Osteocyte (in vitro differentiated cells): ENCODE results near the gene KBTBD13. TPM values are rescaled to one million over a fixed set of nuclear protein-coding genes. Genes with fewer than 3 reads are reported as not detected.

Experiments
- DNase-seq: peaks from one replicate; pipeline ENCODE4 v3.0.0; 2021; ENCODE audit warnings: mixed read lengths; ENCODE audit not compliant: unreplicated experiment; ENCODE audit errors: extremely low spot score
- H3K27ac Mint-ChIP-seq: one replicate; pipeline ENCODE4 v1.8.0; 2021; ENCODE audit warnings: mild to moderate bottlenecking, mixed read lengths; ENCODE audit not compliant: unreplicated experiment
- H3K27me3 Mint-ChIP-seq: one replicate; pipeline ENCODE4 v1.8.0; 2021; ENCODE audit warnings: mixed read lengths; ENCODE audit not compliant: unreplicated experiment
- H3K36me3 Mint-ChIP-seq: one replicate; pipeline ENCODE4 v1.8.0; 2021; ENCODE audit warnings: mixed read lengths; ENCODE audit not compliant: unreplicated experiment
- H3K4me1 Mint-ChIP-seq: one replicate; pipeline ENCODE4 v1.8.0; 2021; ENCODE audit warnings: mixed read lengths; ENCODE audit not compliant: unreplicated experiment
- H3K4me3 Mint-ChIP-seq: one replicate; pipeline ENCODE4 v1.8.0; 2021; ENCODE audit warnings: mild to moderate bottlenecking, moderate library complexity, mixed read lengths; ENCODE audit not compliant: unreplicated experiment
- H3K9me3 Mint-ChIP-seq: one replicate; pipeline ENCODE4 v1.8.0; 2021; ENCODE audit warnings: mixed read lengths; ENCODE audit not compliant: unreplicated experiment
- CTCF ChIP-seq: fragments of 200-600 bp; sonication (generic); IDR thresholded peaks from 2 replicates; pipeline ENCODE4 v1.5.0; 2021; ENCODE audit warnings: antibody characterized with exemption, mild to moderate bottlenecking, moderate library complexity
- total RNA-seq: library from RNA; stranded (reverse); gene quantifications from 2 replicates; pipeline ENCODE4 v1.2.1, GENCODE V29; 2021

The KBTBD13 gene
- total RNA-seq, 1 donor from 2014 or later = not detected

GRCh38 chr15:65044724-65045481 is 31.6 kb upstream of the KBTBD13 start, which contains the start of gene SLC51B:
SLC51B (plus strand) TSS chr15:65045387; CDS start chr15:65050005, 4,618 bp downstream.
- no peaks in the 10 kb centered on the region for H3K27me3 Mint-ChIP-seq
- no peak within 1 kb of the TSS for H3K27ac Mint-ChIP-seq
- H3K4me1 Mint-ChIP-seq = peaks cover 13% of the 10 kb centered on the region
- DNase-seq = no peak
- H3K36me3 Mint-ChIP-seq = no peaks in the 10 kb centered on the region
- H3K4me3 Mint-ChIP-seq = no peak within 1 kb of the TSS
- no peak for TF ChIP-seq CTCF
- H3K9me3 Mint-ChIP-seq = no peaks in the 10 kb centered on the region

- Mint-ChIP-seq H3K27me3 (no peaks in the 10 kb centered on the region), H3K4me1 (peaks cover 18% of the 10 kb centered on the region), H3K36me3 (peaks cover 1% of the 10 kb centered on the region), H3K9me3 (no peaks in the 10 kb centered on the region), H3K27ac (no peak overlapping the region), H3K4me3 (no peak overlapping the region)
- no peak for DNase-seq
- no peak for TF ChIP-seq CTCF
These were observed 28.3 kb upstream of the KBTBD13 start for GRCh38 chr15:65048241-65048640.

DNA sequence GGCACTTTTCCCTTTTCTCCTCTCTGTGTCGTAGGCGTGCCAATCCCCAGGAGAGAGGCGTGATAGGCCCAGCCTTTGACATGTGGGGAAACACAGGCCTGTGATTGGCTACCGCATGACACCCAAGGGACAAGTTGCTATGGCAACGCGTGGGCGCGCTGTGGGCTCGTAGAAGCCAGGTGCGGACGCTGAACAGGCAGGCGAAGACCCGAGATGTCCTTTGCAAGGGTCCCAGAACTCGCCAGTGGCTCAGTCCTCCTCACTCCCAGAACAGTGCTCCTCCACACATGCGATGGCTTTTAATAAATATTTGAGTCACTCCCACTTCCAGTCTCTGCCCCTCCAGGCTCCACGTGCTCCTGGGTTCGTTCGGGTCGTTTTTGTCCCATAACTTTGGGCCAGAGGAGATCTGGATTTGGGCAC is 27.1 kb upstream of the KBTBD13 start:
- TF ChIP-seq CTCF = no peak
- peaks cover 18% of the 10 kb centered on the region for H3K4me1 Mint-ChIP-seq
- H3K27ac Mint-ChIP-seq = peak overlapping the region; percentile 23
- peaks cover 1% of the 10 kb centered on the region for H3K36me3 Mint-ChIP-seq
- peak; percentile 95 for DNase-seq
- no peaks in the 10 kb centered on the region for H3K9me3 Mint-ChIP-seq
- peak overlapping the region; percentile 64 for H3K4me3 Mint-ChIP-seq
- H3K27me3 Mint-ChIP-seq = no peaks in the 10 kb centered on the region

DNA sequence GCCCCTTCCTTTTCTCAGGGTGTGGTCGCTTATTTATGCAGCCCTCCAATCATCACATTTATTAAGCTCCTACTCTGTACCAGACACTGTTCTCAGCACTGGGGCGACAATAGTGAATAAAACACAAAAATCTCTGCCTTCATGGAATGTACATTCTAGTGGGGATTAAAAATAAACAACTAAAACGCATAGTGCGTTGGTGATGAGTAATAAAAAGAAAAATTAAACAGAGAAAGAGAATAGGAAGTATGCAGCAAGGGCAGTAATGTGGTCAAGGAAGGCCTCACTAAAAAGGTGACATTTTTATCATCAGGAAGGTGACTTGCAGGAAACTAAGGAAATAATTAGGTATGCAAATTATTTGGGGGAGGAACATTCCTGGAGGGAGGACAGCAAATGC is 26.3 kb upstream of the KBTBD13 start:
- H3K4me1 Mint-ChIP-seq = peaks cover 16% of the 10 kb centered on the region
- H3K36me3 Mint-ChIP-seq = peaks cover 1% of the 10 kb centered on the region
- H3K27ac Mint-ChIP-seq = peak overlapping the region; percentile 9
- peak overlapping the region; percentile 64 for H3K4me3 Mint-ChIP-seq
- no peak for TF ChIP-seq CTCF
- no peaks in the 10 kb centered on the region for H3K9me3 Mint-ChIP-seq
- no peaks in the 10 kb centered on the region for H3K27me3 Mint-ChIP-seq
- no peak for DNase-seq

GRCh38 chr15:65051266-65051665 is 25.3 kb upstream of the KBTBD13 start:
- Mint-ChIP-seq H3K27ac (no peak overlapping the region), H3K36me3 (peaks cover 1% of the 10 kb centered on the region), H3K27me3 (no peaks in the 10 kb centered on the region), H3K9me3 (no peaks in the 10 kb centered on the region), H3K4me1 (peaks cover 23% of the 10 kb centered on the region), H3K4me3 (no peak overlapping the region)
- TF ChIP-seq CTCF = no peak
- no peak for DNase-seq
